Epithelial cell of proximal tubule (primary cell): ENCODE results near the gene TUBB2A. TPM values are rescaled to one million over a fixed set of nuclear protein-coding genes. Genes with fewer than 3 reads are reported as not detected.

Experiments used
- DNase-seq: peaks from one replicate; pipeline ENCODE4 v3.0.0-alpha.2; 2011; ENCODE audit warnings: low read depth
- H3K4me3 ChIP-seq: 2 replicates; pipeline ENCODE4 v1.5.1; 2011; ENCODE audit warnings: low read depth, mild to moderate bottlenecking, low read length
- CTCF ChIP-seq: conservative IDR thresholded peaks from 2 replicates; pipeline ENCODE4 v1.5.1; 2012; ENCODE audit warnings: low read depth, mild to moderate bottlenecking, low read length
- total RNA-seq: library from RNA; depleted of rRNA; stranded (reverse); fragments of >200 nt; gene quantifications from 2 replicates; pipeline ENCODE4 v1.2.3, GENCODE V29; 2015

Gene TUBB2A
- total RNA-seq = 158 and 190 TPM in 2 replicates

- H3K4me3 ChIP-seq = peak within 1 kb of the TSS; percentile 78
- DNase-seq = no peak
- peak; percentile 39 for TF ChIP-seq CTCF
Observed at GRCh38 chr6:3157131-3157933, at the start of gene TUBB2A. Gene TUBB2A (minus strand): TSS chr6:3157544. CDS start chr6:3157463, 81 bp downstream.

DNA sequence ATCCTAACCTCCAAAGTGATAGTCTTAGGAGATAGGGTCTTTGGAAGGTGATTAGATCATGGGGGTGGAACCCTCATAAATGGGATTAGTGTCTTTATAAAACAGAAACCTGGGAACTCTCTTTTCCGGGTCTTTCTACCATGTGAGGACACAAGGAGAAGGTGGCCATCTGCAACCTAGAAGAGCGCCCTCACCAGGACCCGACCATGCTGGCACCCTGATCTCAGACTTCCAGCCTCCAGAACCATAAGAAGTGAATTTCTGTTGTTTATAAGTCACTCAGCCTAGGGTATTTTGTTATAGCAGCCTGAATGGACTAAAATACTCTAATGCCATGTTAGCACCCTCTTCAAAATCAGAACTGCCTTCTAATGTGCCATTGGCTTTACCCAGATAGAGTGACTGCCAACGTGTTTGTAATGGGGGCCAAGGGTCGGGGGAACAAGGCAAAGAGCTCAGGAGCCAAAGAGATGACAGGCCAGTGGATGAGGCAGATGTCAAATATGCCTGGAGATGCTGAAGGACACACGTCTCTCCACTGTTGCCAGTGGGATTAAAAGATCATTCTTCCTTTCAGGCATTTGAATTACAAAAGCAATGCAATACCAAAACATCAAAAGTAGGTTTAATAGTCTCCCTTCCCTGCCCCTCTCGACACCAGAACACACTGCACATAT, 49.1 kb upstream of the TUBB2A start:
- no peak for DNase-seq
- TF ChIP-seq CTCF = no peak
- H3K4me3 ChIP-seq = no peak overlapping the region

GRCh38 chr6:3205913-3206312, 48.6 kb upstream of the TUBB2A start:
- no peak for DNase-seq
- TF ChIP-seq CTCF = no peak
- no peak overlapping the region for H3K4me3 ChIP-seq

DNA sequence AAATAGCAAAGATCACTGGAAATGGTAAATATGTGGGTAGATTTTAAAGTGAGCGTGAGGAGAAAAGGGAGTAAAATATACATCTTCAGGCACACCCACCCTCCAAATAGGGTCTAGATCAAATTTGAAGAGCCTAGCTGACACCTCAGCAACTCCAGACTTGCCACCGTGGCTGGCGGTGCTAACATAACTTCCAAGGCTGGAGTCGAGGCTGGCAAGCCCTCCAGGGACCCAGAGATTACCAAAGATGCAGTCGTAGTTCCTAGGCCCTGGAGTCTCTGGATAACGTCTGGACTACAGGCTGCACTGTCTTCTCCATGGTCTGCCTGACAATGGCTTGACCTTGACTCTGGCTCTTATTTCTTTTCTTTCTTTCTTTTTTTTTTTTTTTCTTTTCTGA, 47.6 kb upstream of the TUBB2A start:
- DNase-seq = no peak
- no peak for TF ChIP-seq CTCF
- H3K4me3 ChIP-seq = no peak overlapping the region

DNA sequence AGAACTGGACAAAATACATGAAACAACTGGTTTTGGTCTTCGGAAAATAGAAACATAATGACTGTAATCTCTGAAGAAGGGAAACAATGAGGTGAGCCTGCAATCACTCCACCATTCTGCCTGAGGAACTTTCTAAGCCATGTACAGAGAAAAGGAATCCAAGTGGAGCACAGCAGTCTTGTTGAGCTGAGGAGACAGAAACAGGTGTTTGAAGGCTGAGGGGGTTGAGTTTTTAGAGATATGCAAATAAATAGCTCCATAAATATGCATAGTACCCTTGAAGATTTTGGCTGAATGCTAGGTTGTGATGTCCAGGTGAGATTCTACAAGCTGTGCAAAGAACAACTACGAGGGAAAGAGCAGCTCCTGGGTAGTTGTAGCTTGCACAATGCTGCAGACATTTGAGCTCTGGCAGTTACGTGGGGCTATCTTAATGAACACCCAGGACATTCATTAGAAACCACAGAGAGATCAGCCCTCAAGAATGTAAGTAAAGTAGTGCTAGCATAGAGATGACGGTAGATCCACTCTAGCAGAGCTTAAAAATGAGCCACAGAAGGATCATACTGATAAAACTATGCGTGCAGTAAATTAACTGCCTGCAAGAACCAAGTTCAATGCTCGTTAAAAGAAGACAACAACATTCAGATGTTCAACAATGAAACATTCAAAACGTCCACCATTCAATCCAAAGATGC, 45.8 kb upstream of the TUBB2A start:
- no peak overlapping the region for H3K4me3 ChIP-seq
- no peak for DNase-seq
- TF ChIP-seq CTCF = no peak

- no peak overlapping the region for H3K4me3 ChIP-seq
- DNase-seq = no peak
- no peak for TF ChIP-seq CTCF
Observed at GRCh38 chr6:3201388-3201787, 44.0 kb upstream of the TUBB2A start.
